ENCODE results near the gene ZRANB3.
"Not testable (repeated sequence)": the region's sequence is repeated elsewhere in the genome, so short reads cannot be mapped to it uniquely, and the experiment has no call there.

Gene ZRANB3

GRCh38 chr2:135422898-135423297 lies 108.1 kb downstream of the ZRANB3 start:
- no peaks in the 10 kb centered on the region for H3K27me3 ChIP-seq (ENCODE audit: control insufficient read depth in 1 of 2, insufficient read depth in 2 of 2, low read length in 2 of 2)
- H3K9me3 ChIP-seq (ENCODE audit: low read length): no peaks in the 10 kb centered on the region
- H3K4me3 ChIP-seq (ENCODE audit: low read depth in 1 of 2, low read length in 2 of 2): no peak overlapping the region
- no peak overlapping the region for H3K27ac ChIP-seq (ENCODE audit: low read depth, low read length)
- H3K36me3 ChIP-seq (ENCODE audit: insufficient read depth, low read length): no peaks in the 10 kb centered on the region
- H3K4me1 ChIP-seq (ENCODE audit: insufficient read depth, low read length): no peaks in the 10 kb centered on the region
- H3K9ac ChIP-seq (ENCODE audit: low read length): no peak overlapping the region

GRCh38 chr2:135411646-135412045 lies 119.4 kb downstream of the ZRANB3 start:
- Histone ChIP-seq H3K4me1 (ENCODE audit: insufficient read depth, low read length) (no peaks in the 10 kb centered on the region), H3K9me3 (ENCODE audit: low read length) (no peaks in the 10 kb centered on the region), H3K36me3 (ENCODE audit: insufficient read depth, low read length) (no peaks in the 10 kb centered on the region), H3K9ac (ENCODE audit: low read length) (no peak overlapping the region), H3K4me3 (ENCODE audit: low read depth in 1 of 2, low read length in 2 of 2) (no peak overlapping the region), H3K27ac (ENCODE audit: low read depth, low read length) (no peak overlapping the region), H3K27me3 (ENCODE audit: control insufficient read depth in 1 of 2, insufficient read depth in 2 of 2, low read length in 2 of 2) (no peaks in the 10 kb centered on the region)

GRCh38 chr2:135409436-135409835 lies 121.6 kb downstream of the ZRANB3 start:
- Histone ChIP-seq H3K4me1 (ENCODE audit: insufficient read depth, low read length) (no peaks in the 10 kb centered on the region), H3K27ac (ENCODE audit: low read depth, low read length) (no peak overlapping the region), H3K9me3 (ENCODE audit: low read length) (no peaks in the 10 kb centered on the region), H3K9ac (ENCODE audit: low read length) (no peak overlapping the region), H3K36me3 (ENCODE audit: insufficient read depth, low read length) (no peaks in the 10 kb centered on the region), H3K4me3 (ENCODE audit: low read depth in 1 of 2, low read length in 2 of 2) (no peak overlapping the region), H3K27me3 (ENCODE audit: control insufficient read depth in 1 of 2, insufficient read depth in 2 of 2, low read length in 2 of 2) (no peaks in the 10 kb centered on the region)

GRCh38 chr2:135396259-135396658 lies 134.8 kb downstream of the ZRANB3 start:
- H3K4me1 ChIP-seq (ENCODE audit: insufficient read depth, low read length); H3K27ac ChIP-seq (ENCODE audit: low read depth, low read length); H3K4me3 ChIP-seq (ENCODE audit: low read depth in 1 of 2, low read length in 2 of 2); H3K36me3 ChIP-seq (ENCODE audit: insufficient read depth, low read length); H3K9ac ChIP-seq (ENCODE audit: low read length); H3K27me3 ChIP-seq (ENCODE audit: control insufficient read depth in 1 of 2, insufficient read depth in 2 of 2, low read length in 2 of 2); H3K9me3 ChIP-seq (ENCODE audit: low read length): not testable (repeated sequence)

- no peak overlapping the region for H3K4me3 ChIP-seq (ENCODE audit: low read depth in 1 of 2, low read length in 2 of 2)
- no peak overlapping the region for H3K9ac ChIP-seq (ENCODE audit: low read length)
- no peaks in the 10 kb centered on the region for H3K27me3 ChIP-seq (ENCODE audit: control insufficient read depth in 1 of 2, insufficient read depth in 2 of 2, low read length in 2 of 2)
- no peaks in the 10 kb centered on the region for H3K36me3 ChIP-seq (ENCODE audit: insufficient read depth, low read length)
- H3K9me3 ChIP-seq (ENCODE audit: low read length): no peaks in the 10 kb centered on the region
- no peak overlapping the region for H3K27ac ChIP-seq (ENCODE audit: low read depth, low read length)
- no peaks in the 10 kb centered on the region for H3K4me1 ChIP-seq (ENCODE audit: insufficient read depth, low read length)
Measured at GRCh38 chr2:135386993-135387392, 144.0 kb downstream of the ZRANB3 start.

- H3K27ac ChIP-seq (ENCODE audit: low read depth, low read length): no peak overlapping the region
- no peaks in the 10 kb centered on the region for H3K36me3 ChIP-seq (ENCODE audit: insufficient read depth, low read length)
- no peaks in the 10 kb centered on the region for H3K4me1 ChIP-seq (ENCODE audit: insufficient read depth, low read length)
- no peak overlapping the region for H3K4me3 ChIP-seq (ENCODE audit: low read depth in 1 of 2, low read length in 2 of 2)
- H3K9ac ChIP-seq (ENCODE audit: low read length): no peak overlapping the region
- no peaks in the 10 kb centered on the region for H3K27me3 ChIP-seq (ENCODE audit: control insufficient read depth in 1 of 2, insufficient read depth in 2 of 2, low read length in 2 of 2)
- H3K9me3 ChIP-seq (ENCODE audit: low read length): peaks cover 5% of the 10 kb centered on the region
Measured at GRCh38 chr2:135378591-135378990, 152.4 kb downstream of the ZRANB3 start.

GRCh38 chr2:135373702-135374101 lies 157.3 kb downstream of the ZRANB3 start:
- Histone ChIP-seq H3K27ac (ENCODE audit: low read depth, low read length) (no peak overlapping the region), H3K4me3 (ENCODE audit: low read depth in 1 of 2, low read length in 2 of 2) (no peak overlapping the region), H3K4me1 (ENCODE audit: insufficient read depth, low read length) (no peaks in the 10 kb centered on the region), H3K27me3 (ENCODE audit: control insufficient read depth in 1 of 2, insufficient read depth in 2 of 2, low read length in 2 of 2) (no peaks in the 10 kb centered on the region), H3K36me3 (ENCODE audit: insufficient read depth, low read length) (no peaks in the 10 kb centered on the region), H3K9ac (ENCODE audit: low read length) (no peak overlapping the region), H3K9me3 (ENCODE audit: low read length) (no peaks in the 10 kb centered on the region)

GRCh38 chr2:135349941-135350340 lies 181.1 kb downstream of the ZRANB3 start:
- Histone ChIP-seq H3K9me3 (ENCODE audit: low read length) (peaks cover 3% of the 10 kb centered on the region), H3K27me3 (ENCODE audit: control insufficient read depth in 1 of 2, insufficient read depth in 2 of 2, low read length in 2 of 2) (no peaks in the 10 kb centered on the region), H3K36me3 (ENCODE audit: insufficient read depth, low read length) (no peaks in the 10 kb centered on the region), H3K4me3 (ENCODE audit: low read depth in 1 of 2, low read length in 2 of 2) (no peak overlapping the region), H3K27ac (ENCODE audit: low read depth, low read length) (no peak overlapping the region), H3K9ac (ENCODE audit: low read length) (no peak overlapping the region), H3K4me1 (ENCODE audit: insufficient read depth, low read length) (no peaks in the 10 kb centered on the region)

- H3K27me3 ChIP-seq (ENCODE audit: control insufficient read depth in 1 of 2, insufficient read depth in 2 of 2, low read length in 2 of 2); H3K27ac ChIP-seq (ENCODE audit: low read depth, low read length); H3K4me1 ChIP-seq (ENCODE audit: insufficient read depth, low read length); H3K4me3 ChIP-seq (ENCODE audit: low read depth in 1 of 2, low read length in 2 of 2); H3K9ac ChIP-seq (ENCODE audit: low read length); H3K9me3 ChIP-seq (ENCODE audit: low read length); H3K36me3 ChIP-seq (ENCODE audit: insufficient read depth, low read length): not testable (repeated sequence)
Measured at GRCh38 chr2:135348096-135348704, 182.8 kb downstream of the ZRANB3 start.

GRCh38 chr2:135337071-135337470 lies 193.9 kb downstream of the ZRANB3 start:
- Histone ChIP-seq H3K36me3 (ENCODE audit: insufficient read depth, low read length) (no peaks in the 10 kb centered on the region), H3K4me3 (ENCODE audit: low read depth in 1 of 2, low read length in 2 of 2) (no peak overlapping the region), H3K4me1 (ENCODE audit: insufficient read depth, low read length) (no peaks in the 10 kb centered on the region), H3K9ac (ENCODE audit: low read length) (no peak overlapping the region), H3K27ac (ENCODE audit: low read depth, low read length) (no peak overlapping the region), H3K9me3 (ENCODE audit: low read length) (no peaks in the 10 kb centered on the region), H3K27me3 (ENCODE audit: control insufficient read depth in 1 of 2, insufficient read depth in 2 of 2, low read length in 2 of 2) (no peaks in the 10 kb centered on the region)

- Histone ChIP-seq H3K4me3 (ENCODE audit: low read depth in 1 of 2, low read length in 2 of 2) (no peak overlapping the region), H3K36me3 (ENCODE audit: insufficient read depth, low read length) (no peaks in the 10 kb centered on the region)
Measured at GRCh38 chr2:135335256-135335655, 195.8 kb downstream of the ZRANB3 start.

GRCh38 chr2:135327146-135327545 lies 203.9 kb downstream of the ZRANB3 start:
- H3K9me3 ChIP-seq (ENCODE audit: low read length): no peaks in the 10 kb centered on the region

More at GRCh38 chr2:135335256-135335655, 195.8 kb downstream of the ZRANB3 start:
- H3K9ac ChIP-seq (ENCODE audit: low read length): no peak overlapping the region
- no peak overlapping the region for H3K27ac ChIP-seq (ENCODE audit: low read depth, low read length)
- H3K27me3 ChIP-seq (ENCODE audit: control insufficient read depth in 1 of 2, insufficient read depth in 2 of 2, low read length in 2 of 2): no peaks in the 10 kb centered on the region
- H3K9me3 ChIP-seq (ENCODE audit: low read length): no peaks in the 10 kb centered on the region
- H3K4me1 ChIP-seq (ENCODE audit: insufficient read depth, low read length): no peaks in the 10 kb centered on the region

More at GRCh38 chr2:135327146-135327545, 203.9 kb downstream of the ZRANB3 start:
- Histone ChIP-seq H3K27ac (ENCODE audit: low read depth, low read length) (no peak overlapping the region), H3K4me3 (ENCODE audit: low read depth in 1 of 2, low read length in 2 of 2) (no peak overlapping the region), H3K9ac (ENCODE audit: low read length) (no peak overlapping the region), H3K4me1 (ENCODE audit: insufficient read depth, low read length) (no peaks in the 10 kb centered on the region), H3K27me3 (ENCODE audit: control insufficient read depth in 1 of 2, insufficient read depth in 2 of 2, low read length in 2 of 2) (no peaks in the 10 kb centered on the region), H3K36me3 (ENCODE audit: insufficient read depth, low read length) (no peaks in the 10 kb centered on the region)

Measured in muscle layer of colon (tissue), 2 donors.